ENCODE results near the gene COL27A1.

Gene COL27A1

DNA sequence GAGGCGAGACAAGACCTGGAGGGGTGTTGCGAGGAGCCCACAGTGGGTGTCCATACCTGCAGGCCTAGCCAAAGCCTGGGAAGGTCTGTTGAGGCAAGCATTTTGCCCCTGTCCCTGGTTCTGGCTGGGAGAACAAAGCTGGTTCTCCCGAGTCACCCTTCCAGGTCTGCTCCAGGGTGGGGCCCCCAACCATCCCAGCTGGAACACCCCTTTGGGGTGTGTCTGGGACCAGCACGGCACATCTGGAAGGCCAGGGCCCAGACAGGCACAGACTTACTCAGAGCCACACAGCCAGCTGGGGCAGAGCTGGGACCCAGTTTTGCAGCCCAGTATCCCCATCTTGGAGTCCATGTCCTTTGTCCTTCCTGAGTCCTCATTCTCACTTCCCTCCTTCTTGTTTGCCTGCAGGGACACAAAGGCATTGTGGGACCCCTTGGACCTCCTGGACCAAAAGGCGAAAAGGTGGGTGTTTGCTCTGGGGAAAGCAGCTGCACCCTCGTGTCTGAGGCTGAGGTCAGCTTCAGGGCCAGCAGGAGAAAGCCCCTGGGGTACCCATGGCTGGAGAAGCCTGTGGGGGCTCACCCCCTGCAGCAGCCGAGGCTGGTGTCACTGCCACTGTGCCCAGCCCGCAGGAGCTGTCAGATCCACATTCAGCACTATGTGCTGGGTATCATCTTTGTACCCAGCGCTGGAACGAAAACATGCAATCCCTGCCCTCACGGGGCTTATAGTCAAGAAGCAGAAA lies 129.2 kb downstream of the COL27A1 start:
- TF ChIP-seq, protein P1, sequence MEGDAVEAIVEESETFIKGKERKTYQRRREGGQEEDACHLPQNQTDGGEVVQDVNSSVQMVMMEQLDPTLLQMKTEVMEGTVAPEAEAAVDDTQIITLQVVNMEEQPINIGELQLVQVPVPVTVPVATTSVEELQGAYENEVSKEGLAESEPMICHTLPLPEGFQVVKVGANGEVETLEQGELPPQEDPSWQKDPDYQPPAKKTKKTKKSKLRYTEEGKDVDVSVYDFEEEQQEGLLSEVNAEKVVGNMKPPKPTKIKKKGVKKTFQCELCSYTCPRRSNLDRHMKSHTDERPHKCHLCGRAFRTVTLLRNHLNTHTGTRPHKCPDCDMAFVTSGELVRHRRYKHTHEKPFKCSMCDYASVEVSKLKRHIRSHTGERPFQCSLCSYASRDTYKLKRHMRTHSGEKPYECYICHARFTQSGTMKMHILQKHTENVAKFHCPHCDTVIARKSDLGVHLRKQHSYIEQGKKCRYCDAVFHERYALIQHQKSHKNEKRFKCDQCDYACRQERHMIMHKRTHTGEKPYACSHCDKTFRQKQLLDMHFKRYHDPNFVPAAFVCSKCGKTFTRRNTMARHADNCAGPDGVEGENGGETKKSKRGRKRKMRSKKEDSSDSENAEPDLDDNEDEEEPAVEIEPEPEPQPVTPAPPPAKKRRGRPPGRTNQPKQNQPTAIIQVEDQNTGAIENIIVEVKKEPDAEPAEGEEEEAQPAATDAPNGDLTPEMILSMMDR (IDR thresholded peaks at IDR 0.05; ENCODE audit: low read depth, low read length), result no peak
- DNase-seq (ENCODE audit: extremely low read depth, low read depth), result no peak

DNA sequence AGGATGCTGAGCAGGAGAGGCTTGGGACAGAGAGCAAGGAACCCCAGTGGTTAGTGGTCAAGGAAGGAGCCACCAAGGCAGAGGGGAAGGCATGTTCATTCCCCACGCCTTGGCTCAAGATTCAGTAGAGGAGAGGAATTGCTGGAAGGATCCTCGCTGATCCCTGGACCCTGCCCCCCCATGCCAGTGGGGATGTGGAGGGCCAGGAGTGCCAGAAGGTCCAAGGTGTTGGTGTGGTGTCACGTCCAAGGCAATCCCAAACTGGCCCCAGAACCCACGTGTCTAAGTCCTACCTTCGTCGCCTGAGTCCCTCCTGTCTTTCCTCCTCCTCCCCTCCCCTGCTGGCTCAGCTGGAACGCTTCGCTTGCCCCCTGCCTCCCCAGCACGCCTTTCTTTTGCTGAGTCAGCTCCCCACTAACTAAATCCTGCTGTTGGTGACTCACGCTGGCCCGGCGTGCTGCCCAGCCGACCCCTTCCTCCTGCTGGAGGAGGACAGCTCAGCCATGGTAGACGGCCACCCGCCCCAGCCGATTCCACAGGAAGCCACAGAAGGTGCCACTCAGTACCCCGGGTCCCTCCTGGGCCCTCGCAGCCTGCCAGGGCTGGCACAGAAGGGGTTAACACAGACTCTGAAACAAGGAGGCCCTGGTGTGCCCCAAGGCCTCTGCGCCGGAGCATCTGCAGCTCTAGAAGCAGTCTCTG lies 130.0 kb downstream of the COL27A1 start:
- DNase-seq (ENCODE audit: extremely low read depth, low read depth), result peak; percentile 84
- TF ChIP-seq, protein P1 (IDR thresholded peaks at IDR 0.05; ENCODE audit: low read depth, low read length), result peak; percentile 15

DNA sequence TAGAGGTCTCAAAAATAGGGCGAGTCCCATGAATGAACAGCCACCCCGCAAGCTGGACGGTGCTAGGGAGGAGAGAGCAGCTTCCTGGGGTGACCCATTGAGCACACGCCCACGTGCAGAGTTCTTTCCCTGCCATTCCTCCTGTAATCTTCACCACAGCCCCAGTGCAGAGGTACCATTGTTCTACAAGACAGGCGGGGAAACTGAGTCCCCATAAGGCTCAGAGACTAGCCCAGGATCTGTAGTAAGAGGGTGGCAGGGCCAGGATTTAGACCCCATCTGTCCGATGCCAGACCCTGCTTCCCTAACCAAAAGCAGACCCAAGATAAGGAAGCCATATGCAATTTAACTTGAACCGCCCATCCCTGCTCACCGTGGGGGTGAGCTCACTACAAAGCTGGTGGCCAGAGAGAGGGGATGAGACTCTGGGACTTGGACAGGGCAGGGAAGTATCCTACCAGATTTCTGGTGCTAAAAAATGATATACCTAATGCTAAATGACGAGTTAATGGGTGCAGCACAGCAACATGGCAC lies 130.9 kb downstream of the COL27A1 start:
- DNase-seq (ENCODE audit: extremely low read depth, low read depth), result no peak
- TF ChIP-seq, protein P1 (IDR thresholded peaks at IDR 0.05; ENCODE audit: low read depth, low read length), result no peak

DNA sequence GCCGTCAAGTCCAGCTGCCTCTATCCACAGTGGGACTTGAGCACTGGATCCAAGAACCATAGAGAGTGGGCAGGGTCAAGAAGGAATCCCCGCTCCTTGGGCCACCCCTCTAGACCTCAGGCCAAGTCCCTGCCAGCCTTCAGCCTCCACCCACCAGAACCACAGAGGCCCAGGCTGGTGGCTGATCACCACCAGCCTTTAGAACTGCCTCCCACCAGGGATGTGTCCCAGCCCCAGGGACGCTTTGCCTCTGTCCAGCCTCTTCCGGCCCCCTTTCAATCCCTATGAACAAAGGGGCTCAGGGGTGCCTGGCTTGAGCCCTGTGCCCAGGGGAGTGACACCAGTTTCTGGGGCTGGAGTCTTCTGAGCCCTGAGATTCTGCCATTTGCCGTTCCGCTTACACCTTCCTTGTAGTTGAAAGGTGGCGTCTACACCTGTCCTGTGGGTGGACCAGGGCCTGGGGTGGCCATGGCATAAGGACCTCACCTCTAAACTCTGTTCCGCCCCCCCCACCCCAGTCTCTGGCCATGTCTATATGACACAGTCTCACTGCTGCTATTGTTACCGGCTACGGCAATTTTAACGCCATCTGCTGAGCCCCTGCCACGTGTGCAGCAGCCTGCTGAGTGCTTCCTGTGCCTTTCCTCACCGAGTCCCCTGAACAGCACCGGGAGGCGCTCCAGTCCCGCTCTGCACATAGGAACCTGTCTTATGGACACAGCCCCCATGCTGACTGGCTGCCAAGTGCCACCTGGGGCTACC lies 131.8 kb downstream of the COL27A1 start:
- TF ChIP-seq, protein P1 (IDR thresholded peaks at IDR 0.05; ENCODE audit: low read depth, low read length), result no peak
- DNase-seq (ENCODE audit: extremely low read depth, low read depth), result no peak

GRCh38 chr9:114287763-114288192 lies 132.4 kb downstream of the COL27A1 start:
- TF ChIP-seq, protein P1 (IDR thresholded peaks at IDR 0.05; ENCODE audit: low read depth, low read length), result no peak
- DNase-seq (ENCODE audit: extremely low read depth, low read depth), result no peak

- no peak for DNase-seq (ENCODE audit: extremely low read depth, low read depth)
- TF ChIP-seq, protein P1 (IDR thresholded peaks at IDR 0.05; ENCODE audit: low read depth, low read length), result peak; percentile 1
Measured at GRCh38 chr9:114288193-114289091, 133.1 kb downstream of the COL27A1 start.

All from AG09319 (cell line).